ENCODE data around the gene GZMA.

The GZMA gene

DNA sequence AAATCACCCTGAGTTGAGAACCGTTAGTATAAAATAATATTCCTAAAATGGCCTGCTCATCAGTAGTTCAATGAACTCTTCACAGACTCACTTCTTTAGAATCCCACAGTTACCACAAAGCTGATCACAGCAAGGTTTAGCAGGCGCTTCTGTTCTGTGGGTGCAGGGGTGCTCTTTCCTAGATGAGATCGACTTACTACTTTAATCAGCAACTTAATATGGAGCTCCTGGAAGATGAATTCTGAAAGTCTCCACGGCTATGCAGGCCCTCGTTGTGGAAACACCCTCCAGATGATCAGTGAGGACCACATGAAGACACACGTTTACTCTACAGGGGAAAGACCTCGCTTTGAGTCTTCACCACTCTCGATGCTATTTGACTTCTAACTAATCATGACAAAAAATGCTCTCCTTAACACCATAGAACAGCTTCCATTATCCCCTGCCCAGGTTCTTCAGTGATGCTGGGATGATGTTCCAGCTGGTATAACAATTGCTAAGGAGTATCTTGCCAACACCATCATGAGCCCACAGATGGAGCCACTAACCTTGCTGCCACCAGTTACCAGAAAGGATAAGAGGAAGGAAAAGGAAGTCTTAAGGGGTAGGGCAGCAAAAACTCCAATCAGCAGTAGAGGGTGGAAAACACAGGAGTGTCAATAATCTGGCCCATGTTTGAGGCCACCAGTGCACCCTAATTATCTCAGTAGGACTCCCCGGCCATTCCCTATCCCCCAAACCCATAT lies 39.7 kb downstream of the GZMA start:
- Histone ChIP-seq H3K27ac (no peak overlapping the region), H3K4me3 (no peak overlapping the region)
- DNase-seq (ENCODE audit: low spot score) = no peak
- no peak for TF ChIP-seq CTCF (IDR thresholded peaks at IDR 0.05)

GRCh38 chr5:55143624-55144023 lies 41.2 kb downstream of the GZMA start:
- TF ChIP-seq CTCF (IDR thresholded peaks at IDR 0.05) = no peak
- DNase-seq (ENCODE audit: low spot score) = no peak
- Histone ChIP-seq H3K4me3 (no peak overlapping the region), H3K27ac (no peak overlapping the region)

DNA sequence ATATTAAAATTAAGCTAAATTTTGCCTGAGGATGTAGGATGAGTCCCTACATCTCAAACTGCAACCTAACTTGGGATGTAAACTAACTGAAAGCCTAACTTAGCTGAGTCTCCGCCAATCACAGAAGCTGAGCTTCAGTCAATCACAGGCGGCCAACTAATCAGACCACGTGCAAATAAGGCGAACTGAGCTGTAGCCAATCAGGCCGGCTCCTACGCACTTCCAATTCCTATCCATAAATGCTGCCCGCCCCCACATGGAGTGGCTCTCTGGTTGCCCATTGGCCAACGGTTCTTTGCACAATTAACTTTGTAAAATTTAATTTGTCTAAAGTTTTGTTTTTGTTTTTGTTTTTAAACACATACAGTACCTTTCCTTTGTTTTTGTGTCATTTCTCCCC lies 43.6 kb downstream of the GZMA start:
- no peak for TF ChIP-seq CTCF (IDR thresholded peaks at IDR 0.05)
- H3K4me3 ChIP-seq = no peak overlapping the region
- H3K27ac ChIP-seq = no peak overlapping the region

GRCh38 chr5:55146543-55147151 lies 44.2 kb downstream of the GZMA start:
- H3K27ac ChIP-seq = no peak overlapping the region
- no peak for DNase-seq (ENCODE audit: low spot score)
- peak; percentile 86 for TF ChIP-seq CTCF (IDR thresholded peaks at IDR 0.05)
- H3K4me3 ChIP-seq = no peak overlapping the region

More for the DNA sequence above, 43.6 kb downstream of the GZMA start:
- no peak for DNase-seq (ENCODE audit: low spot score)

- H3K27ac ChIP-seq = no peak overlapping the region
- H3K4me3 ChIP-seq = no peak overlapping the region
- no peak for TF ChIP-seq CTCF (IDR thresholded peaks at IDR 0.05)
- DNase-seq (ENCODE audit: low spot score) = no peak
Measured at GRCh38 chr5:55149308-55149795, 46.9 kb downstream of the GZMA start.

DNA sequence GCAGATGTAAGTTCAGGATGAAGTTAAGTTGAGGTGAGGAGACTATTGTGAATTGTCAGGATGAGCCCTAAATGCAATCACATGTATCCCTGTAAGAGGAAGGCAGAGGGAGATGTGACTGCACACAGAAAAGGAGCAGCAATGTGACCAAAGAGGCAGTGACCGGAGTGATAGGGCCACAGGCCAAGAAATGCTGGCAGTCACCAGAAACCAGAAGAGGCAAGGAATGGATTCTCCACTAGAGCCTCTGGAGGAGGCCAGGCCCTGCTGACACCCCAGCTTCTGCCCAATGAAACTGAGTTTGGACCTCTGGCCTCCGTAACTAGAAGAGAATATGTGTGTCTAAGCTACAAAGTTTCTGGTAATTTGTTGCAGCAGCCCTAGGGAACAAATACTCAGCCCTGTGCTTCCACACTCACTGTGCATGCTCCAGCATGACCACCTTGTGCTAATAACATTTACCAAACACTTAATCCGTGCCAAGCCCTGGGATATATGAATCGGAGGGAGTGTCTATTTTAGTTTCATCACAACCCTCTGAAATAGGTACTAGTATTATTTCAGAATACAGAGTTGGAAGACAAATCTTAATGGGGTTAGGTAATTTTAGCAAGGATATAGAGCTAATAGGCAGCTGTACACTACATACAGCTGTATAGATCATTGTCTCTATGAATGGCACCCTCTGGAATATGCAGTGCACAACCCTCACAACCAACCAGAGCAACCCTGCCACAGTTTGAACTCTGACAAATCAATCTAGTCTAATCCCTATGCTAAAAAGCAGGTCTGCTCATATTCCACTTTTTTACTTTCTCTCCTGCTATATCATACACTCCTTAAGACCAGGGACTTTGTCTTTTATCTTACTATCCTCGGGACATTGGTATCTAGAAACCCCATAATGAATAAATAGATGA lies 49.7 kb downstream of the GZMA start:
- no peak for TF ChIP-seq CTCF (IDR thresholded peaks at IDR 0.05)
- DNase-seq (ENCODE audit: low spot score) = no peak
- no peak overlapping the region for H3K4me3 ChIP-seq
- no peak overlapping the region for H3K27ac ChIP-seq

Measured in coronary artery (tissue), 2 donors.